Measurements from ENCODE around the gene MATN3. TPM values are rescaled to one million over a fixed set of nuclear protein-coding genes. Genes with fewer than 3 reads are reported as not detected.

Gene MATN3
- total RNA-seq, 1 experiment from 2014 or later = 13.5 TPM

- Histone ChIP-seq H2BK15ac (ENCODE audit: low read depth, low read length) (no peak overlapping the region), H3K27ac (ENCODE audit: insufficient read length, low read depth, low read length) (no peak overlapping the region), H3K18ac (ENCODE audit: insufficient read length, low read depth, low read length) (no peak overlapping the region), H4K8ac (replicated peaks; ENCODE audit: insufficient read length, low read depth, low read length) (no peak overlapping the region), H2BK12ac (ENCODE audit: insufficient read length, low read depth, low read length) (no peak overlapping the region), H3K79me2 (ENCODE audit: insufficient read depth, low read length) (no peaks in the 10 kb centered on the region), H3K27me3 (ENCODE audit: insufficient read depth, low read length) (no peaks in the 10 kb centered on the region), H3T11ph (ENCODE audit: low read length) (no peak overlapping the region), H3K4me1 (ENCODE audit: insufficient read depth, low read length) (no peaks in the 10 kb centered on the region), H2AFZ (ENCODE audit: low read length) (no peak overlapping the region), H3K9me3 (ENCODE audit: control insufficient read depth, low read depth, low read length) (no peaks in the 10 kb centered on the region), H3K4me2 (ENCODE audit: insufficient read depth, insufficient read length, low read length) (no peak overlapping the region), H3K14ac (ENCODE audit: insufficient read depth, low read length) (no peak overlapping the region), H2BK5ac (ENCODE audit: insufficient read length, low read length) (no peak overlapping the region), H2BK120ac (ENCODE audit: low read depth, low read length, poor library complexity, severe bottlenecking) (no peak overlapping the region), H3K9ac (ENCODE audit: extremely low read depth, insufficient read length, low read length) (no peak overlapping the region), H4K5ac (ENCODE audit: insufficient read length, low read depth, low read length) (no peak overlapping the region), H3K23ac (ENCODE audit: insufficient read length, low read depth, low read length) (no peak overlapping the region), H3K79me1 (ENCODE audit: insufficient read depth, low read depth, low read length, poor library complexity, severe bottlenecking) (peaks cover 3% of the 10 kb centered on the region), H3K23me2 (ENCODE audit: insufficient read length, low read depth, low read length, poor library complexity, severe bottlenecking) (no peaks in the 10 kb centered on the region), H4K20me1 (ENCODE audit: control insufficient read depth, insufficient read depth, insufficient read length) (no peaks in the 10 kb centered on the region), H3K56ac (ENCODE audit: insufficient read length, low read depth, low read length) (no peak overlapping the region), H2AK5ac (ENCODE audit: insufficient read length, low read length) (no peak overlapping the region), H4K91ac (ENCODE audit: insufficient read length, low read depth, low read length) (no peak overlapping the region), H3K4ac (ENCODE audit: low read depth, low read length) (no peak overlapping the region), H2BK20ac (ENCODE audit: low read depth, low read length, poor library complexity, severe bottlenecking) (no peak overlapping the region)
- TF ChIP-seq CTCF (conservative IDR thresholded peaks at IDR 0.05) = no peak
- no peaks in the 10 kb centered on the region for H3K27me3 Mint-ChIP-seq (ENCODE audit: low read depth)
- no peak overlapping the region for H3K4me3 Mint-ChIP-seq
- peaks cover 61 to 92% (median 90%) of the 10 kb centered on the region in 3 experiments for H3K36me3 Mint-ChIP-seq (ENCODE audit: insufficient read depth in 1 of 3, low read depth in 3 of 3)
- peak overlapping the region in 2 of 3 experiments; percentile 15 to 66; a peak in 2 of 7 replicates for H3K27ac Mint-ChIP-seq
- H3K4me1 Mint-ChIP-seq = no peaks in the 10 kb centered on the region
- no peaks in the 10 kb centered on the region for H3K9me3 Mint-ChIP-seq
- WGBS (ENCODE audit: extremely low coverage, insufficient read length, low lambda C conversion rate) = no CpG with 5 or more reads among the region's 2 CpGs
- DNase-seq = no peak
Measured at GRCh38 chr2:20034821-20035220, 22.4 kb upstream of the MATN3 start.

Data from H9 (cell line).